ENCODE measurements around the gene MCM5.
"Not testable (repeated sequence)": the region's sequence is repeated elsewhere in the genome, so short reads cannot be mapped to it uniquely, and the experiment has no call there.

Gene MCM5

DNA sequence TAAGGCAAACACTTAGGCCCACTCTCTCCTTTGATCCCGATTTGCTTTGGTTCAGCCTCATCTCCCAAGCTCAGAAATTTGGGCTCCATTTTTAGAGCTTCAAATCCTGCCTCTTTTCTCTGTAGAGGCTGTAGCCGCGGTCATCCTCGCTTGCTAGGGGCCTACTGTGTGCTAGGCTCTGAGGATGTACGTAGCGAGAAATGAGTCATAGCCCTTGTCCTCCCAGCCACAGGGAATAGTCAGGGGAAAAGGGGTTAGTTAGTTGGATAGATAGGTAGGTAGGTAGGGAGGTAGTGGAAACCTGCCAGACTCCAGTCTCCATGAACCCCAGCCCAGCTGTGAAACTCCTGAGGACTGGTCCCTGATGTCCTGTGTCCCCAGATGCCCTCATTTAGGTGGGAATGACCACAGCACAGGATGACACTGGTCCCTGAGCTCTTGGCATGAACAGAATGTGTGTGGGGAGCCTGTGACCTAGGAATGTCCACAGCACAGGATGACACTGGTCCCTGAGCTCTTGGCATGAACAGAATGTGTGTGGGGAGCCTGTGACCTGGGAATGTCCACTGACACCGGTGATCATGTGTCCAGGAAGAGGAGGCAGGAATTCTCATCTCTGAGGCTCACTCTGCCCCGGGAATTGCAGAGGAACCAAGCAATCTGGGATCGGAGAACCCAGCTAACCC, 40.4 kb upstream of the MCM5 start:
- H3K9me2 ChIP-seq (replicated peaks; ENCODE audit: insufficient read depth, low read length) = no peaks in the 10 kb centered on the region
- no peaks in the 10 kb centered on the region for H3K36me3 ChIP-seq (replicated peaks; ENCODE audit: insufficient read depth, low read length)
- H3K9ac ChIP-seq (ENCODE audit: low read length) = no peak overlapping the region
- H3K9me3 ChIP-seq (replicated peaks; ENCODE audit: insufficient read depth, low read length) = no peaks in the 10 kb centered on the region
- no peak overlapping the region for H3K4me3 ChIP-seq (ENCODE audit: low read length)
- no peak overlapping the region for H2AFZ ChIP-seq (ENCODE audit: low read length)
- H4K20me1 ChIP-seq (ENCODE audit: insufficient read depth, low read length) = no peaks in the 10 kb centered on the region
- no peaks in the 10 kb centered on the region for H3K79me2 ChIP-seq (ENCODE audit: low read length)
- no peak for DNase-seq
- no peak overlapping the region for H3K4me2 ChIP-seq (ENCODE audit: low read depth, low read length)
- peaks cover 10% of the 10 kb centered on the region for H3F3A ChIP-seq (ENCODE audit: insufficient read depth, low read length)
- no peaks in the 10 kb centered on the region for H3K27me3 ChIP-seq (replicated peaks; ENCODE audit: insufficient read depth, low read length)
- peaks cover 8% of the 10 kb centered on the region; the same call in 1 of the 2 replicates for H3K4me1 ChIP-seq (ENCODE audit: low read length)
- TF ChIP-seq CTCF (IDR thresholded peaks at IDR 0.05; ENCODE audit: low read length) = no peak
- no peak for TF ChIP-seq EZH2 (optimal IDR thresholded peaks at IDR 0.05; ENCODE audit: low read depth, low read length)
- TF ChIP-seq EZH2phosphoT487 (IDR thresholded peaks at IDR 0.05; ENCODE audit: low read length) = no peak
- no peak overlapping the region for H3K27ac ChIP-seq (ENCODE audit: low read length)

GRCh38 chr22:35361001-35361558, 38.9 kb upstream of the MCM5 start:
- H3K4me2 ChIP-seq (ENCODE audit: low read depth, low read length) = no peak overlapping the region
- no peaks in the 10 kb centered on the region for H3K27me3 ChIP-seq (replicated peaks; ENCODE audit: insufficient read depth, low read length)
- H3K9ac ChIP-seq (ENCODE audit: low read length) = no peak overlapping the region
- no peak overlapping the region for H2AFZ ChIP-seq (ENCODE audit: low read length)
- peaks cover 10% of the 10 kb centered on the region for H3F3A ChIP-seq (ENCODE audit: insufficient read depth, low read length)
- no peak for DNase-seq
- no peak overlapping the region for H3K4me3 ChIP-seq (ENCODE audit: low read length)
- H4K20me1 ChIP-seq (ENCODE audit: insufficient read depth, low read length) = no peaks in the 10 kb centered on the region
- H3K27ac ChIP-seq (ENCODE audit: low read length) = no peak overlapping the region
- no peaks in the 10 kb centered on the region for H3K36me3 ChIP-seq (replicated peaks; ENCODE audit: insufficient read depth, low read length)
- H3K4me1 ChIP-seq (ENCODE audit: low read length) = peaks cover 8% of the 10 kb centered on the region; the same call in 1 of the 2 replicates
- no peaks in the 10 kb centered on the region for H3K9me3 ChIP-seq (replicated peaks; ENCODE audit: insufficient read depth, low read length)
- no peaks in the 10 kb centered on the region for H3K79me2 ChIP-seq (ENCODE audit: low read length)
- H3K9me2 ChIP-seq (replicated peaks; ENCODE audit: insufficient read depth, low read length) = no peaks in the 10 kb centered on the region
- TF ChIP-seq CTCF (IDR thresholded peaks at IDR 0.05; ENCODE audit: low read length) = no peak
- no peak for TF ChIP-seq EZH2 (optimal IDR thresholded peaks at IDR 0.05; ENCODE audit: low read depth, low read length)
- TF ChIP-seq EZH2phosphoT487 (IDR thresholded peaks at IDR 0.05; ENCODE audit: low read length) = no peak

- Histone ChIP-seq H3F3A (ENCODE audit: insufficient read depth, low read length) (peaks cover 10% of the 10 kb centered on the region), H3K4me3 (ENCODE audit: low read length) (no peak overlapping the region), H3K9ac (ENCODE audit: low read length) (no peak overlapping the region), H3K36me3 (replicated peaks; ENCODE audit: insufficient read depth, low read length) (no peaks in the 10 kb centered on the region), H3K27me3 (replicated peaks; ENCODE audit: insufficient read depth, low read length) (no peaks in the 10 kb centered on the region), H3K9me3 (replicated peaks; ENCODE audit: insufficient read depth, low read length) (no peaks in the 10 kb centered on the region), H2AFZ (ENCODE audit: low read length) (no peak overlapping the region), H4K20me1 (ENCODE audit: insufficient read depth, low read length) (no peaks in the 10 kb centered on the region), H3K27ac (ENCODE audit: low read length) (peak overlapping the region; percentile 73; the same call in 1 of the 2 replicates), H3K4me1 (ENCODE audit: low read length) (peaks cover 8% of the 10 kb centered on the region; the same call in 1 of the 2 replicates), H3K79me2 (ENCODE audit: low read length) (no peaks in the 10 kb centered on the region), H3K9me2 (replicated peaks; ENCODE audit: insufficient read depth, low read length) (no peaks in the 10 kb centered on the region), H3K4me2 (ENCODE audit: low read depth, low read length) (peak overlapping the region; percentile 63; the same call in 1 of the 2 replicates)
- no peak for DNase-seq
- TF ChIP-seq EZH2 (optimal IDR thresholded peaks at IDR 0.05; ENCODE audit: low read depth, low read length) (no peak), CTCF (IDR thresholded peaks at IDR 0.05; ENCODE audit: low read length) (no peak), EZH2phosphoT487 (IDR thresholded peaks at IDR 0.05; ENCODE audit: low read length) (no peak)
Measured at GRCh38 chr22:35363566-35364086, 36.3 kb upstream of the MCM5 start.

DNA sequence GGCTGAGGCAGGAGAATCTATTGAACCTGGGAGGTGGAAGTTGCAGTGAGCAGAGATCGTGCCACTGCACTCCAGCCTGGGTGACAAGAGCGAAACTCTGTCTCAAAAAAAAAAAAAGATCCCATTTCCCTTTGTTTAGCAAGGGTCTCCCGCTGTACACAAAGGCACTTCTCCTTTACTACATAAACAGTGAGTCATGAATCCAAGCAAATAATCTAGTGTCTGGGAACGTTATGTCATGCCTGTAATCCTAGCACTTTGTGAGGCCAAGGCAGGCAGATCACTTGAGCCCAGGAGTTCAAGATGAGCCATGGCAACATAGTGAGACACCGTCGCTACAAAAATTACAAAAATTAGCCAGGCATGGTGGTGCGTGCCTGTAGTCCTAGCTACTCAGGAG, 35.7 kb upstream of the MCM5 start:
- H4K20me1 ChIP-seq (ENCODE audit: insufficient read depth, low read length); H3K9me3 ChIP-seq (replicated peaks; ENCODE audit: insufficient read depth, low read length); H3K27me3 ChIP-seq (replicated peaks; ENCODE audit: insufficient read depth, low read length); H3K4me1 ChIP-seq (ENCODE audit: low read length); H3K79me2 ChIP-seq (ENCODE audit: low read length); H3K4me2 ChIP-seq (ENCODE audit: low read depth, low read length); H3K36me3 ChIP-seq (replicated peaks; ENCODE audit: insufficient read depth, low read length); H3K9me2 ChIP-seq (replicated peaks; ENCODE audit: insufficient read depth, low read length); DNase-seq; H3K27ac ChIP-seq (ENCODE audit: low read length); H3K4me3 ChIP-seq (ENCODE audit: low read length); H3K9ac ChIP-seq (ENCODE audit: low read length); H2AFZ ChIP-seq (ENCODE audit: low read length): not testable (repeated sequence)
- H3F3A ChIP-seq (ENCODE audit: insufficient read depth, low read length) = peaks cover 10% of the 10 kb centered on the region
